HCT116 (cell line): ENCODE results near the gene DHX36.

Source experiments
- EZH2 ChIP-seq: fragments of 200-600 bp; sonication (generic); IDR thresholded peaks from 2 replicates; pipeline ENCODE4 v1.6.1; 2017; ENCODE audit warnings: antibody characterized with exemption, mixed run types
- POLR2A ChIP-seq: IDR thresholded peaks from 2 replicates; pipeline ENCODE4 v1.7.0; 2011; ENCODE audit warnings: borderline replicate concordance; ENCODE audit not compliant: insufficient read depth, insufficient read length; ENCODE audit errors: extremely low read depth
- POLR2AphosphoS5 ChIP-seq: IDR thresholded peaks from 2 replicates; pipeline ENCODE4 v1.6.1; 2011; ENCODE audit warnings: mild to moderate bottlenecking, low read depth, low read length, moderate library complexity
- RAD21 ChIP-seq: IDR thresholded peaks from 2 replicates; pipeline ENCODE4 v1.6.1; 2012; ENCODE audit warnings: low read depth, mild to moderate bottlenecking
- TF ChIP-seq, protein P1 (sequence below), 3 experiments: fragments of 200-600 bp in 1 of 3; sonication (generic) in 1 of 3; IDR thresholded peaks in 2 of 3; conservative IDR thresholded peaks in 1 of 3; 2 replicates each; pipeline ENCODE4 v1.5.1; 2012 to 2017; ENCODE audit warnings: low read depth in 2 of 3, low read length in 2 of 3, antibody characterized with exemption in 1 of 3, borderline replicate concordance in 1 of 3, control low read depth in 1 of 3, mild to moderate bottlenecking in 1 of 3, mixed read lengths in 1 of 3, mixed run types in 1 of 3, moderate library complexity in 1 of 3; ENCODE audit not compliant: insufficient read depth in 1 of 3

DNA sequence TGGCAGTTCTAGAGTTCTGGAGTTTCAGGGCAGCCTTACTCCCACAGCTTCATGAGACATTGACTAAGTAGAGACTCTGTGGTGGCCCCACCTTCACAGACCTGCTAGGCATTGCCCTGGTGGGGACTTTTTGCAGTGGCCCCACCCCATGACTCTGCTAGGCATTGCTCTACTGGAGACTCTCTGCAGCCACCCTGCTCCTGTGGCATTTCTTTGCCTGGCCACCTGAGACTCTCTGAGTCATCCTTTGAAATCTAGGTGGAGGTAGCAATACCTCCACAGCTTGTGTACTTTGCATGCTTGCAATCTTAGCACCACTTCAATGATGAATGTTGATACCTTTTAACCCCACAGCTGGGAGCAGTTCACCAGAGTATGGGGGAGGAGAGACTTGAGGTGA is 40.6 kb upstream of the DHX36 start:
- TF ChIP-seq RAD21 (no peak), POLR2A (no peak), EZH2 (no peak), POLR2AphosphoS5 (no peak)
- TF ChIP-seq, protein P1, sequence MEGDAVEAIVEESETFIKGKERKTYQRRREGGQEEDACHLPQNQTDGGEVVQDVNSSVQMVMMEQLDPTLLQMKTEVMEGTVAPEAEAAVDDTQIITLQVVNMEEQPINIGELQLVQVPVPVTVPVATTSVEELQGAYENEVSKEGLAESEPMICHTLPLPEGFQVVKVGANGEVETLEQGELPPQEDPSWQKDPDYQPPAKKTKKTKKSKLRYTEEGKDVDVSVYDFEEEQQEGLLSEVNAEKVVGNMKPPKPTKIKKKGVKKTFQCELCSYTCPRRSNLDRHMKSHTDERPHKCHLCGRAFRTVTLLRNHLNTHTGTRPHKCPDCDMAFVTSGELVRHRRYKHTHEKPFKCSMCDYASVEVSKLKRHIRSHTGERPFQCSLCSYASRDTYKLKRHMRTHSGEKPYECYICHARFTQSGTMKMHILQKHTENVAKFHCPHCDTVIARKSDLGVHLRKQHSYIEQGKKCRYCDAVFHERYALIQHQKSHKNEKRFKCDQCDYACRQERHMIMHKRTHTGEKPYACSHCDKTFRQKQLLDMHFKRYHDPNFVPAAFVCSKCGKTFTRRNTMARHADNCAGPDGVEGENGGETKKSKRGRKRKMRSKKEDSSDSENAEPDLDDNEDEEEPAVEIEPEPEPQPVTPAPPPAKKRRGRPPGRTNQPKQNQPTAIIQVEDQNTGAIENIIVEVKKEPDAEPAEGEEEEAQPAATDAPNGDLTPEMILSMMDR (IDR thresholded peaks at IDR 0.05 in 2 of 3, conservative IDR thresholded peaks at IDR 0.05 in 1 of 3; ENCODE audit: borderline replicate concordance in 1 of 3, insufficient read depth in 1 of 3, low read depth in 2 of 3, low read length in 2 of 3) = no peak
